ENCODE results near the gene RAB3A. TPM values are rescaled to one million over a fixed set of nuclear protein-coding genes. Genes with fewer than 3 reads are reported as not detected.

Gene RAB3A
- total and polyA plus RNA-seq, 2 donors (not counting 3 experiments of a cell fraction or from before 2014, with no cell fraction given), result 0.88 to 0.90 TPM

DNA sequence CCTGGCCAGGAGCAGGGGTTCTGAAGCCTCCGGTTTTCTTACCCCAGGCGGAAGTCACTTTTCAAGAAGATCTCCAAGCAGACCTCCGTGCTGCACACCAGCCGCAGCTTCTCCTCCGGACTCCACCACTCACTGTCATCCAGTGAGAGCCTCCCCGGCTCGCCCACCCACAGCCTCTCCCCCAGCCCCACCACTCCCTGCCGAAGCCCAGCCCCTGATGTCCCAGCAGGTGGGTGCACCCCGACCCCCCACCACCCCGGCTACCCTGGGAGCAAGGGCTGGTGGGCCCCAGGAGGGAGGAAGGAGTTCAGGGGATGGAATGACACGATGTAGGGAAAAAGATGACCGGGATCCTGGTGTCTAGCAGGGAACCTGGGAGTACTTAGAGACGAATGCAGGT, 56.4 kb downstream of the RAB3A start:
- H3K79me2 ChIP-seq (ENCODE audit: control insufficient read depth, insufficient read depth, low read length), result no peaks in the 10 kb centered on the region
- intact Hi-C loops (cut with micrococcal nuclease) (no loop called here), dilution Hi-C loops (cut with MboI; ENCODE audit: extremely low pct_ligation_motif_present, low sequenced_read_pairs) (no loop called here)
- H3K4me1 ChIP-seq (ENCODE audit: control insufficient read depth, extremely low read depth, insufficient read depth, low read length), result peaks cover 5% of the 10 kb centered on the region
- no peak overlapping the region for H3K4me2 ChIP-seq (ENCODE audit: insufficient read depth, low read length)
- H3K9ac ChIP-seq (replicated peaks; ENCODE audit: extremely low read depth, insufficient read depth, low read length), result no peak overlapping the region
- no peak for DNase-seq (ENCODE audit: low read depth, low spot score)
- no peak overlapping the region for H3K27ac ChIP-seq (ENCODE audit: insufficient read depth, low read depth, low read length)
- FAIRE-seq, result no peak
- H3K9me3 ChIP-seq (replicated peaks; ENCODE audit: control insufficient read depth, insufficient read depth, low read length), result no peaks in the 10 kb centered on the region
- no peaks in the 10 kb centered on the region for H4K20me1 ChIP-seq (replicated peaks; ENCODE audit: control insufficient read depth, extremely low read depth, insufficient read depth, low read length)
- H3K36me3 ChIP-seq (ENCODE audit: control insufficient read depth in 2 of 2, extremely low read depth in 1 of 2, insufficient read depth in 2 of 2, low read length in 2 of 2), result no peaks in the 10 kb centered on the region
- no TSS peak for BruUV-seq (replicated peaks)
- no peak overlapping the region for H2AFZ ChIP-seq (ENCODE audit: low read depth, low read length)
- POLR2A ChIA-PET, result no interaction called here
- H3K4me3 ChIP-seq (replicated peaks in 1 of 3; ENCODE audit: insufficient read depth in 1 of 3, low read depth in 1 of 3, low read length in 3 of 3), result no peak overlapping the region
- H3K27me3 ChIP-seq (ENCODE audit: control insufficient read depth in 2 of 2, insufficient read depth in 2 of 2, low read length in 2 of 2), result no peaks in the 10 kb centered on the region
- no peaks in the 10 kb centered on the region for H3K9me1 ChIP-seq (replicated peaks; ENCODE audit: control insufficient read depth, extremely low read depth, insufficient read depth, low read length)
- TF ChIP-seq POLR2A (IDR thresholded peaks at IDR 0.05; ENCODE audit: low read depth, low read length) (no peak), JUN (IDR thresholded peaks at IDR 0.05; ENCODE audit: borderline replicate concordance, insufficient read depth, insufficient read length, low read depth) (no peak), EZH2 (IDR thresholded peaks at IDR 0.05; ENCODE audit: borderline replicate concordance, low read depth, low read length, severe bottlenecking) (no peak), FOS (IDR thresholded peaks at IDR 0.05; ENCODE audit: borderline replicate concordance, insufficient read depth, low read length) (no peak), POLR2AphosphoS5 (IDR thresholded peaks at IDR 0.05; ENCODE audit: insufficient read depth, low read depth, low read length) (no peak), GATA2 (IDR thresholded peaks at IDR 0.05; ENCODE audit: insufficient read depth, insufficient read length, low read depth, low read length) (no peak), MYC (IDR thresholded peaks at IDR 0.05; ENCODE audit: low read depth, low read length) (no peak)
- TF ChIP-seq, protein P1, sequence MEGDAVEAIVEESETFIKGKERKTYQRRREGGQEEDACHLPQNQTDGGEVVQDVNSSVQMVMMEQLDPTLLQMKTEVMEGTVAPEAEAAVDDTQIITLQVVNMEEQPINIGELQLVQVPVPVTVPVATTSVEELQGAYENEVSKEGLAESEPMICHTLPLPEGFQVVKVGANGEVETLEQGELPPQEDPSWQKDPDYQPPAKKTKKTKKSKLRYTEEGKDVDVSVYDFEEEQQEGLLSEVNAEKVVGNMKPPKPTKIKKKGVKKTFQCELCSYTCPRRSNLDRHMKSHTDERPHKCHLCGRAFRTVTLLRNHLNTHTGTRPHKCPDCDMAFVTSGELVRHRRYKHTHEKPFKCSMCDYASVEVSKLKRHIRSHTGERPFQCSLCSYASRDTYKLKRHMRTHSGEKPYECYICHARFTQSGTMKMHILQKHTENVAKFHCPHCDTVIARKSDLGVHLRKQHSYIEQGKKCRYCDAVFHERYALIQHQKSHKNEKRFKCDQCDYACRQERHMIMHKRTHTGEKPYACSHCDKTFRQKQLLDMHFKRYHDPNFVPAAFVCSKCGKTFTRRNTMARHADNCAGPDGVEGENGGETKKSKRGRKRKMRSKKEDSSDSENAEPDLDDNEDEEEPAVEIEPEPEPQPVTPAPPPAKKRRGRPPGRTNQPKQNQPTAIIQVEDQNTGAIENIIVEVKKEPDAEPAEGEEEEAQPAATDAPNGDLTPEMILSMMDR (IDR thresholded peaks at IDR 0.05; ENCODE audit: extremely low read depth in 1 of 2, insufficient read depth in 1 of 2, low read depth in 1 of 2, low read length in 2 of 2), result no peak
- TF ChIP-seq, protein P2, sequence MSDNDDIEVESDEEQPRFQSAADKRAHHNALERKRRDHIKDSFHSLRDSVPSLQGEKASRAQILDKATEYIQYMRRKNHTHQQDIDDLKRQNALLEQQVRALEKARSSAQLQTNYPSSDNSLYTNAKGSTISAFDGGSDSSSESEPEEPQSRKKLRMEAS (IDR thresholded peaks at IDR 0.05; ENCODE audit: insufficient read depth, insufficient read length), result no peak
- CTCF ChIA-PET, result no interaction called here

Small RNA genes lying within 50 kb of the gene (small RNA-seq; reads per million reads assigned to genes)
- gene IFI30 (ENCODE audit: insufficient read depth, insufficient read length, low read depth, low replicate concordance), result not detected

Other genes with a start within 250 kb of the RAB3A start
- gene KCNN1, start 236.9 kb downstream of the RAB3A start, total RNA-seq, result 0.32 and 0.80 TPM in 2 replicates
- 0.18 TPM in 2 replicates for gene KCNN1, start 236.9 kb downstream of the RAB3A start, polyA plus RNA-seq
- 17.2 and 17.4 TPM in 2 replicates for gene ARRDC2, start 195.9 kb downstream of the RAB3A start, total RNA-seq
- 10.2 and 12.4 TPM in 2 replicates for gene ARRDC2, start 195.9 kb downstream of the RAB3A start, polyA plus RNA-seq
- gene IL12RB1, start 117.1 kb downstream of the RAB3A start, total RNA-seq, result not detected in 2 replicates
- not detected in 2 replicates for gene IL12RB1, start 117.1 kb downstream of the RAB3A start, polyA plus RNA-seq
- gene MAST3, start 106.3 kb downstream of the RAB3A start, total RNA-seq, result 2.7 and 4.2 TPM in 2 replicates
- 1.5 TPM in 2 replicates for gene MAST3, start 106.3 kb downstream of the RAB3A start, polyA plus RNA-seq
- 14.4 and 15.2 TPM in 2 replicates for gene PIK3R2, start 50.9 kb downstream of the RAB3A start, total RNA-seq
- gene PIK3R2, start 50.9 kb downstream of the RAB3A start, polyA plus RNA-seq, result 7.5 and 8.1 TPM in 2 replicates
- gene IFI30, start 30.2 kb downstream of the RAB3A start, total RNA-seq, result 0.74 and 1.1 TPM in 2 replicates
- 1.6 and 2.1 TPM in 2 replicates for gene IFI30, start 30.2 kb downstream of the RAB3A start, polyA plus RNA-seq
- 13.8 and 16.1 TPM in 2 replicates for gene MPV17L2, start 10.8 kb downstream of the RAB3A start, total RNA-seq
- 27.6 and 38.4 TPM in 2 replicates for gene MPV17L2, start 10.8 kb downstream of the RAB3A start, polyA plus RNA-seq
- gene PDE4C, start 22.4 kb upstream of the RAB3A start, total RNA-seq, result 0.76 and 0.97 TPM in 2 replicates
- 0.13 and 0.29 TPM in 2 replicates for gene PDE4C, start 22.4 kb upstream of the RAB3A start, polyA plus RNA-seq
- 2.2 and 3.0 TPM in 2 replicates for gene IQCN, start 70.4 kb upstream of the RAB3A start, total RNA-seq
- gene IQCN, start 70.4 kb upstream of the RAB3A start, polyA plus RNA-seq, result 1.5 and 2.1 TPM in 2 replicates
- 130 and 137 TPM in 2 replicates for gene JUND, start 77.6 kb upstream of the RAB3A start, total RNA-seq
- gene JUND, start 77.6 kb upstream of the RAB3A start, polyA plus RNA-seq, result 91.4 and 134 TPM in 2 replicates
- 103 and 118 TPM in 2 replicates for gene LSM4, start 119.0 kb upstream of the RAB3A start, total RNA-seq
- gene LSM4, start 119.0 kb upstream of the RAB3A start, polyA plus RNA-seq, result 105 and 119 TPM in 2 replicates
- gene PGPEP1, start 136.6 kb upstream of the RAB3A start, total RNA-seq, result 27.2 and 30.5 TPM in 2 replicates
- 9.9 and 13.2 TPM in 2 replicates for gene PGPEP1, start 136.6 kb upstream of the RAB3A start, polyA plus RNA-seq
- gene GDF15, start 182.1 kb upstream of the RAB3A start, total RNA-seq, result 140 and 165 TPM in 2 replicates
- 206 and 343 TPM in 2 replicates for gene GDF15, start 182.1 kb upstream of the RAB3A start, polyA plus RNA-seq
- not detected in 2 replicates for gene LRRC25, start 193.6 kb upstream of the RAB3A start, total RNA-seq
- gene LRRC25, start 193.6 kb upstream of the RAB3A start, polyA plus RNA-seq, result not detected in 2 replicates
- 140 and 151 TPM in 2 replicates for gene SSBP4, start 215.4 kb upstream of the RAB3A start, total RNA-seq
- gene SSBP4, start 215.4 kb upstream of the RAB3A start, polyA plus RNA-seq, result 89.6 and 116 TPM in 2 replicates
- gene ISYNA1, start 234.1 kb upstream of the RAB3A start, total RNA-seq, result 70.2 and 74.1 TPM in 2 replicates
- 69.0 and 85.0 TPM in 2 replicates for gene ISYNA1, start 234.1 kb upstream of the RAB3A start, polyA plus RNA-seq